GM12878 (cell line): ENCODE results near the gene ATP12A. TPM values are rescaled to one million over a fixed set of nuclear protein-coding genes. Genes with fewer than 3 reads are reported as not detected.

Source experiments
- ATAC-seq: fragments of 200-7000 bp; cut with Tn5 transposase; 3 replicates; pipeline ENCODE4 v1.9.1; 2020; ENCODE audit warnings: mild to moderate bottlenecking, moderate library complexity
- BruUV-seq: library from RNA; stranded (reverse); fragments of 400-500 nt; replicated peaks from 2 replicates; lab custom pipeline; 2021; lab: Mats Ljungman, UMichigan
- CTCF ChIA-PET: fragments of 300-600 bp; sonication (Branson Sonifier 250); formaldehyde crosslinking; extraction: SDS; loops from one replicate; lab custom pipeline; 2021; ENCODE audit warnings: inconsistent platforms; lab: Yijun Ruan, JAX
- POLR2A ChIA-PET: fragments of 350-600 bp; formaldehyde crosslinking; extraction: SDS; loops from one replicate; lab custom pipeline; 2021; ENCODE audit warnings: inconsistent platforms; lab: Charles Lee
- RAD21 ChIA-PET: fragments of 300-600 bp; sonication (Branson Sonifier 250); formaldehyde crosslinking; loops from one replicate; lab custom pipeline; 2023; ENCODE audit warnings: antibody characterized with exemption; ENCODE audit not compliant: unreplicated experiment; lab: Charles Lee
- SMC1A ChIA-PET: fragments of 300-600 bp; sonication (Branson Sonifier 250); formaldehyde crosslinking; loops from one replicate; lab custom pipeline; 2023; ENCODE audit not compliant: unreplicated experiment, uncharacterized antibody; lab: Charles Lee
- DNase-seq: peaks from one replicate; pipeline ENCODE4 v3.0.0-alpha.2; 2011; ENCODE audit warnings: low read depth, low spot score
- FAIRE-seq: peaks from 3 replicates; lab custom pipeline; 2011; peaks lifted over from hg19 to GRCh38; lab: Jason Lieb, UNC
- H2AFZ ChIP-seq: 2 replicates; pipeline ENCODE4 v1.6.0; 2011; ENCODE audit warnings: low read depth, low read length, control low read depth; ENCODE audit not compliant: control insufficient read depth
- H3K27ac ChIP-seq: 2 replicates; pipeline ENCODE4 v1.5.1; 2011; ENCODE audit warnings: control low read depth; ENCODE audit not compliant: control insufficient read depth, insufficient read depth
- H3K27me3 ChIP-seq, 2 experiments: replicated peaks in 1 of 2; 2 replicates each; pipeline versions ENCODE4 v1.6.0 to v1.6.1; 2011; ENCODE audit warnings: low read length in 1 of 2; ENCODE audit not compliant: control insufficient read depth in 2 of 2, insufficient read depth in 2 of 2
- H3K36me3 ChIP-seq, 2 experiments: 2 replicates each; pipeline ENCODE4 v1.5.1; 2011; ENCODE audit warnings: low read length in 1 of 2; ENCODE audit not compliant: control insufficient read depth in 2 of 2, insufficient read depth in 2 of 2
- H3K4me1 ChIP-seq: 2 replicates; pipeline ENCODE4 v1.6.1; 2011; ENCODE audit warnings: mild to moderate bottlenecking, low read length, moderate library complexity, mixed read lengths; ENCODE audit not compliant: control insufficient read depth, insufficient read depth
- H3K4me2 ChIP-seq: 2 replicates; pipeline ENCODE4 v1.6.0; 2011; ENCODE audit warnings: control low read depth; ENCODE audit not compliant: control insufficient read depth, insufficient read depth
- H3K4me3 ChIP-seq: fragments of 200-600 bp; sonication (generic); 2 replicates; pipeline ENCODE4 v1.5.1; 2016
- H3K79me2 ChIP-seq: 2 replicates; pipeline ENCODE4 v1.6.0; 2011; ENCODE audit warnings: low read length; ENCODE audit not compliant: control insufficient read depth, insufficient read depth
- H3K9ac ChIP-seq: 2 replicates; pipeline ENCODE4 v1.8.0; 2011; ENCODE audit warnings: low read length, control low read depth, mixed read lengths; ENCODE audit not compliant: control insufficient read depth, insufficient read depth
- H3K9me3 ChIP-seq: replicated peaks from 3 replicates; pipeline ENCODE4 v1.5.1; 2011; ENCODE audit warnings: mild to moderate bottlenecking, low read length; ENCODE audit not compliant: control insufficient read depth, insufficient read depth
- H4K20me1 ChIP-seq: 2 replicates; pipeline ENCODE4 v1.6.0; 2011; ENCODE audit not compliant: control insufficient read depth, insufficient read depth
- CBX3 ChIP-seq: fragments of 200-600 bp; sonication (generic); IDR thresholded peaks from 2 replicates; pipeline ENCODE4 v1.6.1; 2016; ENCODE audit warnings: low read depth, borderline replicate concordance
- CTCF ChIP-seq, 3 experiments: IDR thresholded peaks in 2 of 3; conservative IDR thresholded peaks in 1 of 3; 2 replicates each; pipeline ENCODE4 v1.5.1; 2011; ENCODE audit warnings: low read depth in 3 of 3, low read length in 3 of 3, mild to moderate bottlenecking in 3 of 3, control low read depth in 2 of 3, moderate library complexity in 2 of 3, inconsistent platforms in 1 of 3, mixed read lengths in 1 of 3; ENCODE audit not compliant: control insufficient read depth in 2 of 3, insufficient read depth in 1 of 3; ENCODE audit errors: extremely low read depth in 1 of 3
- FOXM1 ChIP-seq: IDR thresholded peaks from 2 replicates; pipeline ENCODE4 v1.6.1; 2012; ENCODE audit warnings: low read depth, mild to moderate bottlenecking, inconsistent platforms, low read length, moderate library complexity
- IKZF1 ChIP-seq: fragments of 450-650 bp; conservative IDR thresholded peaks from 2 replicates; pipeline ENCODE4 v1.6.1; 2017; ENCODE audit warnings: antibody characterized with exemption, mild to moderate bottlenecking
- KLF5 ChIP-seq: fragments of 450-650 bp; IDR thresholded peaks from 2 replicates; pipeline ENCODE4 v1.6.1; 2014; ENCODE audit warnings: mild to moderate bottlenecking; ENCODE audit not compliant: partially characterized antibody
- RAD21 ChIP-seq: IDR thresholded peaks from 2 replicates; pipeline ENCODE4 v1.6.1; 2011; ENCODE audit warnings: mild to moderate bottlenecking, low read depth, low read length, moderate library complexity; ENCODE audit not compliant: insufficient read depth
- RUNX3 ChIP-seq: IDR thresholded peaks from 2 replicates; pipeline ENCODE4 v1.6.1; 2012; ENCODE audit warnings: low read length, inconsistent platforms
- SMC3 ChIP-seq: IDR thresholded peaks from 2 replicates; pipeline ENCODE4 v1.6.1; 2011; ENCODE audit warnings: low read length, improper control_type of control experiment, borderline replicate concordance
- YY1 ChIP-seq: IDR thresholded peaks from 2 replicates; pipeline ENCODE4 v1.6.1; 2011; ENCODE audit warnings: low read depth, mild to moderate bottlenecking, low read length
- ZNF384 ChIP-seq: IDR thresholded peaks from 2 replicates; pipeline ENCODE4 v1.6.1; 2012; ENCODE audit warnings: low read depth, mild to moderate bottlenecking, low read length, improper control_type of control experiment, borderline replicate concordance
- WGBS: methylation state at CpG from one replicate; pipeline ENCODE4 v1.1.6; 2016; ENCODE audit warnings: low lambda C conversion rate; ENCODE audit not compliant: insufficient replicate concordance, insufficient coverage; ENCODE audit errors: missing lambda C conversion rate; 5-methylcytosine and 5-hydroxymethylcytosine counted together
- in situ Hi-C: fragments of 300-500 bp; cut with MboI; formaldehyde crosslinking; loops from 9 replicates; pipeline ENCODE4 v1.14.3; 2018; ENCODE audit warnings: mixed read lengths
- intact Hi-C: fragments of 100-400 bp; cut with micrococcal nuclease; formaldehyde crosslinking; loops from one replicate; pipeline ENCODE4 v1.14.2; 2022; ENCODE audit not compliant: unreplicated experiment
- polyA plus RNA-seq, 11 experiments: library from polyadenylated mRNA; depleted of rRNA in 4 of 11; unstranded in 6 of 11; stranded (reverse) in 5 of 11; fragments of >200 nt; fragmentation: Nextera tagmentation in 4 of 11; fragmentation: Illumina TruSeq in 1 of 11; extraction: Ambion mirVana in 4 of 11; extraction: Trizol in 1 of 11; gene quantifications; 1 replicate in 1 of 11; 2 replicates in 10 of 11; pipeline versions ENCODE4 v1.2.1 to v1.2.3, GENCODE V29; 2011 to 2016; ENCODE audit warnings: inconsistent platforms in 2 of 11, missing spikeins in 2 of 11, low read depth in 1 of 11
- total RNA-seq, 4 experiments: library from RNA; depleted of rRNA in 3 of 4; stranded (reverse); fragments of >200 nt in 3 of 4; fragmentation: Illumina TruSeq in 1 of 4; extraction: Trizol in 1 of 4; gene quantifications; 2 replicates each; pipeline versions ENCODE4 v1.2.1 to v1.2.3, GENCODE V29; 2013 to 2021

ATP12A gene
- total and polyA plus RNA-seq, 10 of the 15 experiments (the other 5 are each of a cell fraction or from before 2014, with no cell fraction given): 0.02 to 0.08 (median 0.04) TPM; not detected in 6

GRCh38 chr13:24727731-24728601, 47.8 kb downstream of the ATP12A start:
- no peaks in the 10 kb centered on the region for H3K79me2 ChIP-seq
- 57% methylated on average over 21 of the region's 24 CpGs for WGBS
- ChIA-PET CTCF (interaction anchor here (0.6 to 4.0 kb wide), 19 partner anchors 11 to 676 kb away, joined by 3 to 43 read pairs (median 4); no protein-coding TSS in a partner anchor), POLR2A (no interaction called here), RAD21 (interaction anchor here (0.7 to 2.1 kb wide), 8 partner anchors 13 to 240 kb away, joined by 3 to 7 read pairs (median 4); no protein-coding TSS in a partner anchor), SMC1A (interaction anchor here (0.5 to 2.6 kb wide), 5 partner anchors 25 to 1736 kb away, joined by 3 to 12 read pairs (median 4); no protein-coding TSS in a partner anchor)
- H3K36me3 ChIP-seq: no peaks in the 10 kb centered on the region
- no TSS peak for BruUV-seq
- peak; percentile 93 for ATAC-seq
- H3K27ac ChIP-seq: no peak overlapping the region
- intact Hi-C loops: loop anchor here (1.0 to 2.0 kb wide), 3 partner anchors 34 to 147 kb away; no protein-coding TSS in a partner anchor
- TF ChIP-seq FOXM1 (peak; percentile 50; the same call in 1 of the 2 replicates), YY1 (peak; percentile 81), IKZF1 (no peak), ZNF384 (peak; percentile 97), CTCF (IDR thresholded peaks at IDR 0.05 in 2 of 3, conservative IDR thresholded peaks at IDR 0.05 in 1 of 3; ENCODE audit: control insufficient read depth in 2 of 3, extremely low read depth in 1 of 3, insufficient read depth in 1 of 3, low read depth in 3 of 3, low read length in 3 of 3) (peak; percentile 76 to 83 (median 83)), SMC3 (peak; percentile 81), CBX3 (no peak), KLF5 (no peak), RUNX3 (peak; percentile 54; the same call in 1 of the 2 replicates), RAD21 (peak; percentile 94)
- peaks cover 0 to 3% of the 10 kb centered on the region in 2 experiments; a peak in 1 of 4 replicates for H3K27me3 ChIP-seq
- H2AFZ ChIP-seq: no peak overlapping the region
- FAIRE-seq: no peak
- H3K9me3 ChIP-seq: peaks cover 2% of the 10 kb centered on the region; the same call in 2 of the 3 replicates
- H4K20me1 ChIP-seq: no peaks in the 10 kb centered on the region
- no peak overlapping the region for H3K4me3 ChIP-seq
- in situ Hi-C loops: loop anchor here (5.0 kb wide), 1 partner anchor 151 kb away; no protein-coding TSS in a partner anchor
- DNase-seq: peak; percentile 43
- no peak overlapping the region for H3K4me2 ChIP-seq
- no peak overlapping the region for H3K9ac ChIP-seq
- H3K4me1 ChIP-seq: peaks cover 9% of the 10 kb centered on the region; the same call in 1 of the 2 replicates
